A549 (cell line): ENCODE data around the gene KLHL30.

Source experiments
- BHLHE40 ChIP-seq: IDR thresholded peaks from 2 replicates; pipeline ENCODE4 v1.6.1; 2012; ENCODE audit warnings: low read depth, low read length, inconsistent platforms
- CEBPB ChIP-seq, 2 experiments: fragments of >200 bp in 1 of 2; sonication (Bioruptor Twin) in 1 of 2; formaldehyde crosslinking in 1 of 2; IDR thresholded peaks; 2 replicates each; pipeline ENCODE4 v1.6.1; 2012 to 2016
- CHD4 ChIP-seq: fragments of 200-600 bp; sonication (generic); IDR thresholded peaks from 2 replicates; pipeline ENCODE4 v1.6.1; 2016; ENCODE audit warnings: antibody characterized with exemption, mild to moderate bottlenecking, borderline replicate concordance
- EP300 ChIP-seq, 2 experiments: fragments of >200 bp; sonication (Bioruptor Twin); formaldehyde crosslinking; IDR thresholded peaks; 2 replicates in 1 of 2; 3 replicates in 1 of 2; pipeline ENCODE4 v1.6.1; 2016 to 2017
- HEYL ChIP-seq: fragments of 250-450 bp; sonication (Bioruptor Pico); IDR thresholded peaks from 2 replicates; pipeline ENCODE4 v1.8.0; 2021; ENCODE audit warnings: mild to moderate bottlenecking, moderate library complexity
- NFE2L2 ChIP-seq: fragments of 150-350 bp; conservative IDR thresholded peaks from 2 replicates; pipeline ENCODE4 v1.6.1; 2014; ENCODE audit warnings: low read length
- PBX3 ChIP-seq: IDR thresholded peaks from 2 replicates; pipeline ENCODE4 v1.6.1; 2012
- PHF8 ChIP-seq: fragments of 200-600 bp; sonication (generic); IDR thresholded peaks from 2 replicates; pipeline ENCODE4 v1.6.1; 2016; ENCODE audit warnings: low read depth, mild to moderate bottlenecking, antibody characterized with exemption, moderate library complexity, borderline replicate concordance
- POLR2A ChIP-seq: IDR thresholded peaks from 2 replicates; pipeline ENCODE4 v1.6.1; 2012; ENCODE audit warnings: mild to moderate bottlenecking, low read length
- REST ChIP-seq: fragments of 200-600 bp; sonication (generic); IDR thresholded peaks from 2 replicates; pipeline ENCODE4 v1.6.1; 2016; ENCODE audit warnings: antibody characterized with exemption, mild to moderate bottlenecking, moderate library complexity
- SMC3 ChIP-seq: fragments of >200 bp; sonication (Bioruptor Twin); formaldehyde crosslinking; IDR thresholded peaks from 3 replicates; pipeline ENCODE4 v1.6.1; 2018; ENCODE audit warnings: inconsistent platforms
- TF ChIP-seq, protein P1 (sequence below): fragments of >200 bp; sonication (Bioruptor Twin); formaldehyde crosslinking; IDR thresholded peaks from 3 replicates; pipeline ENCODE4 v1.5.1; 2016
- TF ChIP-seq, protein P2 (sequence below): fragments of 450-650 bp; IDR thresholded peaks from 2 replicates; pipeline ENCODE4 v1.6.1; 2014; ENCODE audit warnings: antibody characterized with exemption
- TF ChIP-seq, protein P3 (sequence below): IDR thresholded peaks from 2 replicates; pipeline ENCODE4 v1.6.1; 2012

DNA sequence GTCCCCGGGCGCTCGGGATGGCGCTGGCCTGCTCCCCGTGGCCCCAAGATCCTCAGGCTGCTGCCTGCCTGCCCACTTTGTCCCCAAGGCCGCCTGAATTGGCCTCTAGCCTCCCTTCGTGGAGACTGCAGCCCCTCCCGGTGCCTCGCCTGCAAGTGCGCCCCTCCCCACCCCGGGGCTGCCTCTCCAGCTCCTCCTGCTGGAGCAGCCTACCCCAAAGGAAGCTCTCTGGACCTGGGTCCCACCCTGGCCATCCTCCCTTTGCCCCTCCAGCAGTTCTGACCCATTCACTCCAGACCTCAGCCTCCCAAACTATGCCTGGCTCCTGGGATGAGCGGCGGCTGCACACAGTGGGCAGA lies 32.1 kb upstream of the KLHL30 start:
- TF ChIP-seq SMC3 (no peak), NFE2L2 (no peak), CHD4 (no peak), PBX3 (no peak), REST (no peak), EP300 (IDR thresholded peaks at IDR 0.05) (no peak), CEBPB (IDR thresholded peaks at IDR 0.05) (no peak), PHF8 (no peak), POLR2A (no peak), HEYL (CRISPR knock-in tag) (no peak), BHLHE40 (no peak)
- TF ChIP-seq, protein P1, sequence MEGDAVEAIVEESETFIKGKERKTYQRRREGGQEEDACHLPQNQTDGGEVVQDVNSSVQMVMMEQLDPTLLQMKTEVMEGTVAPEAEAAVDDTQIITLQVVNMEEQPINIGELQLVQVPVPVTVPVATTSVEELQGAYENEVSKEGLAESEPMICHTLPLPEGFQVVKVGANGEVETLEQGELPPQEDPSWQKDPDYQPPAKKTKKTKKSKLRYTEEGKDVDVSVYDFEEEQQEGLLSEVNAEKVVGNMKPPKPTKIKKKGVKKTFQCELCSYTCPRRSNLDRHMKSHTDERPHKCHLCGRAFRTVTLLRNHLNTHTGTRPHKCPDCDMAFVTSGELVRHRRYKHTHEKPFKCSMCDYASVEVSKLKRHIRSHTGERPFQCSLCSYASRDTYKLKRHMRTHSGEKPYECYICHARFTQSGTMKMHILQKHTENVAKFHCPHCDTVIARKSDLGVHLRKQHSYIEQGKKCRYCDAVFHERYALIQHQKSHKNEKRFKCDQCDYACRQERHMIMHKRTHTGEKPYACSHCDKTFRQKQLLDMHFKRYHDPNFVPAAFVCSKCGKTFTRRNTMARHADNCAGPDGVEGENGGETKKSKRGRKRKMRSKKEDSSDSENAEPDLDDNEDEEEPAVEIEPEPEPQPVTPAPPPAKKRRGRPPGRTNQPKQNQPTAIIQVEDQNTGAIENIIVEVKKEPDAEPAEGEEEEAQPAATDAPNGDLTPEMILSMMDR: no peak
- TF ChIP-seq, protein P2, sequence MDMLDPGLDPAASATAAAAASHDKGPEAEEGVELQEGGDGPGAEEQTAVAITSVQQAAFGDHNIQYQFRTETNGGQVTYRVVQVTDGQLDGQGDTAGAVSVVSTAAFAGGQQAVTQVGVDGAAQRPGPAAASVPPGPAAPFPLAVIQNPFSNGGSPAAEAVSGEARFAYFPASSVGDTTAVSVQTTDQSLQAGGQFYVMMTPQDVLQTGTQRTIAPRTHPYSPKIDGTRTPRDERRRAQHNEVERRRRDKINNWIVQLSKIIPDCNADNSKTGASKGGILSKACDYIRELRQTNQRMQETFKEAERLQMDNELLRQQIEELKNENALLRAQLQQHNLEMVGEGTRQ: no peak
- TF ChIP-seq, protein P3, sequence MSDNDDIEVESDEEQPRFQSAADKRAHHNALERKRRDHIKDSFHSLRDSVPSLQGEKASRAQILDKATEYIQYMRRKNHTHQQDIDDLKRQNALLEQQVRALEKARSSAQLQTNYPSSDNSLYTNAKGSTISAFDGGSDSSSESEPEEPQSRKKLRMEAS: no peak
